NCI-H128 (cell line): Measurements from ENCODE around the gene ANAPC15.
A peak's percentile ranks its signal among the peaks of the same experiment; 100 is the strongest.

Experiments used
- DNase-seq: peaks from one replicate; lab custom pipeline; 2025; ENCODE audit not compliant: unreplicated experiment; lab: John Stamatoyannopoulos, UW

The ANAPC15 gene

GRCh38 chr11:72085621-72086351 is 26.7 kb downstream of the ANAPC15 start:
- DNase-seq = peak; percentile 60

DNA sequence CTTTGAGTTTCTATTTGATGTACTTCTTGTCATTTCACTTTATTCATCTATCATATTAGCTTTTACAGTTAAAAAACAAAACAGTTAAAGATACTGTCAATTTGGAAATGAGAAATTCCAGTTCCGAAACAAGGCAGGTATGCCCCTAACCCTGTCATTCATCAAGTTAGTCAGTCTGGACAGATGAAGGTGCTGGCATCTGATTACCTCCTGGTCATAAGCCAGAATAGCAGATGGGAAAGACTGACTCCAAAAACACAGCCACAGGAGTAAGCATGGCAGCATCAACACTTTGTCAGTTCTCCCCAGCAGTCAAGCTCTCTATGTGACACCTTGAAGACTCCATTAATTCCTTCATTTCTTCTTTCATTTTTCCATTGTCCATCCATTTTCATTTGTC is 27.5 kb downstream of the ANAPC15 start:
- DNase-seq = no peak

- no peak for DNase-seq
Observed at GRCh38 chr11:72084076-72084475, 28.4 kb downstream of the ANAPC15 start.

DNA sequence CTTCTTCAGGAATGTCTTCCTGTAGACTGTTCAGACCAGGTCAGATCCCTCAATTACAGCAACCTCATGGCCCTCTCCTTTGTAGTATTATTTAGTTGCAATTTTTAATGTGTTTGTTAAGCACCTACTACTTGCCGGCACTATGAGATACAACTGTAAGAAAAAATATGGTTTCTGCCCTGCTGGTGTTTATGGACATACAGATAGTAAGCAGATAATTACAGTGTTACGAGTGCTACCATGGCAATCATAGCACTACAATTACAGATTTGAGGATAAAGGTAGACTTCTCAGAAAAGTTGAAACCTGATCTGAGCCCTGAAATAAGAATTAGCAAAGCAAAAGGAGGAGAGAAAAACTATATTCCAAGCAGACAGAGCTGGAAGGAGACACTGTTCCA is 29.1 kb downstream of the ANAPC15 start:
- no peak for DNase-seq

DNA sequence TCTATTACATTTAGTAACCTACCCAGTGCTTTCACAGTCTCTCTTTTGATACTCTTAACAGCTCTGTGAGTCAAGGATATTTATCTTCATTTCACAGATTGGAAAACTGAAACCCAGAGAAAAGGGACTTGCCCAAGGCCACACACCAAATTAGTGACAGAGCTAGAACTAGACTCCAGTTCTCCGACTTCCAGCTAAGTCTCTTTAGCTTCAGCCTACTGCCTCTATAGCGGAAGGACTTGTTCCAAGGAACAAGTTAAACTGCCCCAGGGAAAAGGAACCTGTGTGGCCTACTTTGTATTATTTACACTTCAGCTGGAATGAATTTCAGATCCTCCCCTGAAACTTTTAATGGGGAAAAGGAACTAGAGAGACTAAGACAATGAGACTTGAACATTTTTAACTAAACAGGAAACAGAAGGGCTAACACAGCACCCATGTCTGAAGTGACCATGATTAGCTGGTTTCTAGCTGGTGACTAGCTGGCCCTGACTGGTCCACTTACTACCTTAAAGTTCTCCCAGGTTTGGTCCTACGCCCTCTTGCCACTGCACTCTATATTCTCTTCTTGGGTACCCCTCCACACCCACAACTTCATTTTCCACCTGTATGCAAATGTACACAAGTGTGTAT is 30.6 kb downstream of the ANAPC15 start:
- DNase-seq = no peak

- no peak for DNase-seq
Observed at GRCh38 chr11:72081184-72081644, 31.3 kb downstream of the ANAPC15 start.

DNA sequence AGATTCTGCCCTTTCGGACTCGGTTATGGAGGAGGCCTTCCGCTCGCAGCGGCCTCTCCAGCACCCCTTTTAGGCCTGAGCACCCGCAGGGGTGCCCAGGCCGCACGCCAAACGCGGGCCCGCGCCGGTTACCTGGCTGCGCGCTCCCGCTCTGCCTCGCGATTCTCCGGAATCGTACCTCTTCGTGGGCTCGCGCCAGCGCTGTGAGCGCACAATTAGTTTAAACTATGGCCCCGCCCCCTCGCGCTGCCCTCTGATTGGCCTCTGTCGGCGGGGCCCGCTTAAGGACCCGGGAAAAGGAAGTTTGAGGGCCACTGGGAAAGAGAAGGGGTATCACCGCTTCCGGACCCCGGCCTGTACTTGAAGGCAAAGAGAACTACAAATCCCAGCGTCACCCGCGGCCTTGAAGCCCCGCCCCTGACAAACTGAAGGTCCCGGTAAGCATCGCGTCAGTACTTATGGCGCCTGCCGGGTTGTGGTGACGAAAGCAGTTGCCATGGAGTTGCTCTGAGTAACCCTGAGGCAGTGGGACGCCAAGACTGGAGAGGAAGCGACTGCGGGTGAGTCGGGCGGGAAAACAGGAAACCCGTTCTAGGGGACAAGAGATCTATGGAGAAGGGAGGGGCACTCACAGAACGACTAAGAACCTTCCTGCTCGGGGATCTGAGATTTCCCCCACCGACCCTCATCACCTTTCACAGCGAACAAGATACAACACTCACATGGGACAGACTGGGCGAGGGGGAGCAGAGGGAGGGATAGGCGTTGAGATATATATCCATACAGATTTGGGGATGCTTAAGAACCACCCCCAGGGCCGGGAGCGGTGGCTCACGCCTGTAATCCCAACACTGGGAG is 31.9 kb downstream of the ANAPC15 start, which contains the start of the genes LRRC51 and NUMA1:
Gene LRRC51 (plus strand): TSS at position 525 of the 858 bp plus-strand sequence. CDS start 8,234 bp downstream, outside the sequence.
Gene NUMA1 (minus strand): TSS at position 217 of the 858 bp plus-strand sequence. CDS start 44,599 bp downstream, outside the sequence.
- peak; percentile 100 for DNase-seq

GRCh38 chr11:72079819-72080325 is 32.6 kb downstream of the ANAPC15 start:
- DNase-seq = no peak

- no peak for DNase-seq
Observed at GRCh38 chr11:72078477-72078876, 34.0 kb downstream of the ANAPC15 start.

DNA sequence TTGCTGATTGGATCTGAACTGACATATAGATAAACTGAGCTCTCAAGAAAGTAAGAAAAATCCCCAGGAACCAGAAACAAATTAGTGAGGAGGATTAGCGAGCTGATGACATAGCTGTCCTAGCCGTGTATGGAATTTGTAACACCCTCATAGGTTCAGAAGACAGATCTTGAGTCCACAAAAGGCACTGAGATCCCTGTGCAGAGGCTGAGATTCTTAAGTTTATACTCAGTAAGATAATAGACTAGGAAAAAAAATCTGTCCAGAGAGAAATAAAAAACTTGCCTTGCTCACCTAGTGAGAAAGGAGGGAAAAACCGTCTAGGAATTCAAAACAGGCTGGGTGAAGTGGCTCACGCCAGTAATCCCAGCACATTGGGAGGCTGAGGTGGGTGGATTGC is 36.7 kb downstream of the ANAPC15 start:
- DNase-seq = no peak

DNA sequence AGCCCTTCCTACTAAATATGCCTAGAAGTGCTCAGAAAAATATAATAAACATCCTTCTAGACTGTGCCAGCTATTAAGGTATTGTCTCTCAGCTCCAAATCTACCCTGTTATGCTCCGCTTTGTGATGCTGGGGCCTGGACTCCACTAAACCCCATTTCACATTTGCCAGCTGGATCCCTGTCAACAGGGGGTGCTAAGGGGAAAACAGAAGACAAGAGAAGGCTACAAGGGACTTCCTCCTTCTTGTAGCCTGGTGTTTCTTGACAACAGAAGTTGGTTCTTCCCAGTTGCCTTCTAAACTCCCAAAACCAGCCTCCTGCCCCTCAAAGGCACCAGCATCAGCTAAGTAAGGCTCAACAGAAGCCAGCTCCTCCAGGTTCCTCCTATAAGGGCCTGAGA is 37.4 kb downstream of the ANAPC15 start:
- DNase-seq = no peak

DNA sequence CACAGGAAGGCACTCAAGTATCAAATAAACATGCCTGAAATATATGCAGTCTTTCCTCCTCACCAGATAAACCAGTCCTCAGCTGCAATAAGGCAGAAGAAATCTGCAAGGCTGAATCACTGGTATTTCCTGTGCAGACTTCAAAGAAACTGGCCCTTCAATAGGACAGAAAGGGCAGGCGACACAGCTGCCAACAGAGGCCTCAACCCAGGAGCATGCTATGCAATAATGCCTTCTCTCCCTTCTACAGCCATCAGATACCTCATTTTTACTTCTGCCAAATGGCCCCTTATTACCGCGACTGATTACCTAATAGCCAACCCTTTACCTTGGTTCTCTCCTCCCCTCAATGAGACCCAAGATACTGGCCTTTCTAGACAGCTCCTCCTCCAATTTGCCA is 40.1 kb downstream of the ANAPC15 start:
- DNase-seq = no peak

DNA sequence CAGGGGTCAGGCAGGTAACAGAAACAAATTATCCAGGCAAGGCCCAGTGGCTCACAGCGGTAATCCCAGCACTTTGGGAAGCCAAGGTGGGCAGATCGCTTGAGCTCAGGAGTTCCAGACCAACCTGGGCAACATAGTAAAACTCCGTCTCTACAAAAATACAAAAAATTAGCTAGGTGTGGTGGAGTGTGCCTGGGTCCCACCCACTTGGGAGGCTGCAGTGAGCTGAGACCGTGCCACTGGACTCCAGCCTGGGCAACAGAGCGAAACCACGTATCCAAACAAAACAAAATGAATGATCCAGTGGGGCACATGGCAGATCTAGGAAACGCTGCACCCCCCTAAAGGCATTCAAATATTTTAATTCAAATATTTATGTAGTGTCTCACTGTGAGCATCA is 42.0 kb downstream of the ANAPC15 start:
- DNase-seq = no peak

DNA sequence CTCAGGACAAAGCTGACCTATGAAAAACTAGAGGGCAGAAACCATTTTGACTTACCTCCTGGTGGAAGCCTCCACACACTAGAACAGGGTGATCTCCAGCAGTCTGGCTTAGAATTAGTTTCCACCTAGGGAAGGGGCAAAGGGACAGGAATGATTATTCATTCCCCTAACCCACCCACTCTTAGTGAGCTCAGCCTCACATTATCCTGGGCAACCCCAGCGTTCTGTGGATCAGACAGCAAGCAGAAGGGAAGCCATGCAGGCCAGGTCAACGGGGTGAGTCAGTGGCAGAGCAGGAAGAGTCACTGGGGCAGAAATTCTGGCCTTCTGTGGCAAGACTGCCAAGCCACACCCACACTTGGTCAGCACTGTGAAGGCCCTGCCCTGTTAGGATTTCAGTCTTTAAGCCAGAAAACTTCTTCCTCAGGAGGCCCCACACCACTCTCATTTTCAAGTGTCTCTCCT is 42.7 kb downstream of the ANAPC15 start:
- no peak for DNase-seq

- DNase-seq = no peak
Observed at GRCh38 chr11:72069200-72069599, 43.3 kb downstream of the ANAPC15 start.

GRCh38 chr11:72067676-72068075 is 44.8 kb downstream of the ANAPC15 start:
- no peak for DNase-seq

DNA sequence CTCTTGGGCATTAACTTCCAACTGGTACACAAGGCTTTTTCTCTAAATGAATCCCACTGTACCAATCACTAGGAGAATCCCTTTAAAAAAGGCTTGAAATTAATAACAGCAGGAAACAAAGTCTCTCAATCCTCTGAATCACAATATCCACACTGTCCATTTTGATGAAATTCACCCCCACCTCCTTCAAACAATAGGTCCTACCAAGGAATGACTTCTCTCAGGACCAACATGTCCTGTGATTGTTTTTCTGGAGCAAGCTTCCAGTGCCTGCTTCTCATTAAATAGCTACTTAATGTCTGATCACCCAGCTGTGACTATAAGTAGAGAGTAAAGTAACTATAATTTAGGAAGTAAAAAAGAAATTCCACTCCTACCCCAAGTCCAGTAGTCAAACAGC is 45.2 kb downstream of the ANAPC15 start:
- DNase-seq = no peak

- no peak for DNase-seq
Observed at GRCh38 chr11:72066855-72067254, 45.6 kb downstream of the ANAPC15 start.

- DNase-seq = no peak
Observed at GRCh38 chr11:72061739-72062396, 50.6 kb downstream of the ANAPC15 start.
